Skeletal muscle tissue (tissue), 4 donors: Measurements from ENCODE around the gene BAIAP2L2. TPM values are rescaled to one million over a fixed set of nuclear protein-coding genes. Genes with fewer than 3 reads are reported as not detected.

ENCODE experiments used
- H3K27ac ChIP-seq: one replicate; pipeline ENCODE4 v1.7.0; 2013; ENCODE audit warnings: mild to moderate bottlenecking, low read depth, low read length, inconsistent platforms
- H3K27me3 ChIP-seq, 3 donors: one replicate each; pipeline ENCODE4 v1.7.0; 2013; ENCODE audit warnings: low read length in 3 of 3; ENCODE audit not compliant: control insufficient read depth in 3 of 3, insufficient read depth in 3 of 3
- H3K36me3 ChIP-seq, 3 donors: one replicate each; pipeline ENCODE4 v1.7.0; 2013; ENCODE audit warnings: low read length in 3 of 3; ENCODE audit not compliant: control insufficient read depth in 3 of 3, insufficient read depth in 3 of 3
- H3K4me1 ChIP-seq, 3 donors: one replicate each; pipeline ENCODE4 v1.7.0; 2013; ENCODE audit warnings: low read length in 3 of 3, mild to moderate bottlenecking in 3 of 3; ENCODE audit not compliant: control insufficient read depth in 3 of 3, insufficient read depth in 3 of 3
- H3K4me3 ChIP-seq, 3 donors: one replicate each; pipeline ENCODE4 v1.7.0; 2013; ENCODE audit warnings: low read length in 3 of 3
- H3K9ac ChIP-seq, 3 donors: one replicate each; pipeline ENCODE4 v1.7.0; 2013; ENCODE audit warnings: low read length in 3 of 3, mild to moderate bottlenecking in 3 of 3, moderate library complexity in 2 of 3, low read depth in 1 of 3
- H3K9me3 ChIP-seq, 3 donors: one replicate each; pipeline ENCODE4 v1.7.0; 2013; ENCODE audit warnings: low read length in 3 of 3; ENCODE audit not compliant: control insufficient read depth in 3 of 3
- total RNA-seq: library from RNA; depleted of rRNA; stranded (reverse); fragments of >200 nt; gene quantifications from one replicate; pipeline ENCODE4 v1.2.3, GENCODE V29; 2014
- donor health status: Osteomylitis.

BAIAP2L2 gene
- total RNA-seq, 1 donor from 2014 or later, result not detected

DNA sequence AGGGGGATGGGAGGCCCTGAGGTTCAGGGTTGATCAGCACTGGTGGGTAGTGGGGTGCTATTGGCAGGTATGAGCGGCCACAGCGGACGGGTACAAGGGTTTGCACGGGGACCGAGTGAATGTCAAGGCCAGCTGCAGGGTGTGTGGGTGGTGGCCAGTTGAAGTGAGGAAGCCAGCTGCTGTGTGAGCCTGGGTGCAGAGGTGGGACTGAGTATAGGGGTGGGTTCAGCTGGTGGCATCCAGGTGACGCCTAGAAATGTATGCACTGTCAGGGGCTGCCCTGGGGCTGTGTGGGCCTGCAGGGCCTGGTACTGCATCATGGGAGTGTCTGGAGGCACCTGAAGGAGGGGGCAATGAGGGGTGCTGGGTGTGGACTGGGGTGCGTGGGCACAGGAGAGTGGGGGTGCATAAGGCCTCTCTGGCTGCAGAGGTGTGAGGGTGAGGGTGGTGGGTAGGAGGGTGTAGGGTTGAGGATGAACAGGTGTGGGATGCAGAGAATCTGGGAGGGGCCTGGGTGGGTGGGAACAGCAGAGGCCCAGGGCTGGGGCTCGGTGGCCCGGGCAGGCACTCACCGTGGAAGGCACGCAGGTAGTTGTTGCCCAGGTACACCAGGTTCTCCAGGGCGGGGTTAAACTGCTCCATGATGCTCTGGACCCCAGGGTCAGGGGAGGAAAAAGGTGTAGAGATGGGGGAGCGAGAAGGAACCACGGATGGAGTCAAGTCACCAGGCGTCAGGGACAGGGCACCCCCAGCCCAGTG lies 1.7 kb downstream of the BAIAP2L2 start:
- no peak overlapping the region for H3K27ac ChIP-seq
- H3K36me3 ChIP-seq, result peaks cover 3 to 6% (median 6%) of the 10 kb centered on the region in 3 donors
- no peak overlapping the region for H3K4me3 ChIP-seq
- H3K4me1 ChIP-seq, result peaks cover 6 to 8% (median 7%) of the 10 kb centered on the region in 3 donors
- no peak overlapping the region for H3K9ac ChIP-seq
- H3K27me3 ChIP-seq, result no peaks in the 10 kb centered on the region
- H3K9me3 ChIP-seq, result no peaks in the 10 kb centered on the region

DNA sequence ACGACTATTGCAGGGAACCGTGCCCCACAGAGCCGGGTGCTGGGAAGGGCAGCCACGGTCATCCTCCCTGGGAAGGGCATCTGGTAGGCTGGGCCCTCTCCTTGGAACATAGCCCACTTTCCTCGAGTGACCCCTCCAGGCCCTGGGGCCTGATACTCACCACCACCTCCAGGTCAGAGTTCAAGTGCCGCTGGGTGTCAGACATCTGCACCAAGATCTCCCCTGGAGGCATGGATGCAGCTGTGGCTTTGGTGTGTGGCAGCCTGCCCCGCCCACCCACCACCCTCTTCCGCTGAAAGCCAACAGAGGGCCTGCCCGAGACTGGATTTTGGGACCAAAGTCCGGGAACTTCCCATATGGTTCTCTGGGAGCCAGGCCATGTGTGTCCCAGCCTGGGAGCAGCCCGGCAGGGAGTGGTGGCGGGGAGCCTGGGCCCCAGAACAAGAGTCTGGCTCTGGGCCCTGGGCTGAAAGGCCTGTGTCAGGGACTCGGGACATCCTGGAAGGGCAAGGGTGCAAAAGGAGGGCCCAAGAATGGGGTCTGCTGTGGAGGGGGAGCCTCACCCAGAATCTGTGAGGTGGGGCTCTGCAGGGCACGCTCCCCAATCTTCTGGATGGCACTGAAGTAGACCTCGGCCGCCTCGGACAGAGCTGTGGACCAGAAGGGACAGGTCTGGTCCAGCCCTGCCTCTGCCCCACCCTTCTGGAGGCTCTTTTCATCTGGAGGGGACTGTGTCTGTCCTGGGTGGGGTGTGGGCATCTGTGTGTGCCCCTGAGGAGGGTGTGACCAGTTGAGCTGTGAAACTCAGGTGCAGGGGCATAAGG lies 2.6 kb downstream of the BAIAP2L2 start:
- no peak overlapping the region for H3K4me3 ChIP-seq
- peaks cover 6 to 8% (median 7%) of the 10 kb centered on the region in 3 donors for H3K4me1 ChIP-seq
- no peaks in the 10 kb centered on the region for H3K9me3 ChIP-seq
- no peaks in the 10 kb centered on the region for H3K27me3 ChIP-seq
- no peak overlapping the region for H3K27ac ChIP-seq
- H3K9ac ChIP-seq, result no peak overlapping the region
- H3K36me3 ChIP-seq, result peaks cover 0 to 3% (median 0%) of the 10 kb centered on the region in 3 donors

DNA sequence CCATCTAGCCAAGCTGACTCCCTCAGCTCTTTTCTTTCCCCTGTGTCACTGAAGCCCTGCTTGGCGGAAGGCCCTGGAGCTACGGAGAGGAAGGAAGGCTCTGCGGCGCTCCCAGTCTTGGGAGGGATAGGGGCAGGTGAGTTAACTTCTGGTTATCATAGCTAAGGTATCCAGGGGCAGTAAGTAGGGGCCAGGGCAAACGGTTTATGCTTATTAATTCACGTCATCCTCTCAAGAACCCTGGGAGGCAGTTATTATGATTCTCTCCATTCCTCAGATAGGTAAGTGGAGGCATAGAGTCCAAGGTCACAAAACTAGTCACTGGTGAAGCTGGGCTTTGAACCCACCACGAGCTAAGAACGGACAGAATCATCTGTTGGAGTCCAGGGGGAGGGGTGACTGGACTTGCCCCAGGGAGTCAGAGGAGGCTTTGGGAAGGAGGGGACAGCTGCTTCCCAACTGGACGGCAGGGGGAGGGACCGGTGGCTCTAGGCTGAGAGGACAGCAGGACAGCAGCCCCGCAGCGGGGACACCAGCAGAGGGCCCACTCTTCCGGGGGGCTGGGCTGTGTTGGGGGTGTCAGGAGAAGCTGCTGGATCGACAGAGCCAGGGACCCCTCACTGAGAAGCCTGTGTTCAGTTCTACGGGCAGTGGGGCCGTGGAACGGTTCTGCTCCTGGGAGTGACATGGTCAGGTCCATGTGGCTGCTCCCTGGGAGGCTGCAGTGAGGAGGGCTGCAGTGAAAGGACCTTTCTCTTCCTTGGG lies 3.5 kb downstream of the BAIAP2L2 start:
- Histone ChIP-seq H3K27me3 (no peaks in the 10 kb centered on the region), H3K27ac (no peak overlapping the region), H3K9me3 (no peaks in the 10 kb centered on the region), H3K9ac (no peak overlapping the region), H3K4me1 (peaks cover 6 to 8% (median 7%) of the 10 kb centered on the region in 3 donors), H3K4me3 (no peak overlapping the region), H3K36me3 (peaks cover 0 to under 1% (median 0%) of the 10 kb centered on the region in 3 donors)

DNA sequence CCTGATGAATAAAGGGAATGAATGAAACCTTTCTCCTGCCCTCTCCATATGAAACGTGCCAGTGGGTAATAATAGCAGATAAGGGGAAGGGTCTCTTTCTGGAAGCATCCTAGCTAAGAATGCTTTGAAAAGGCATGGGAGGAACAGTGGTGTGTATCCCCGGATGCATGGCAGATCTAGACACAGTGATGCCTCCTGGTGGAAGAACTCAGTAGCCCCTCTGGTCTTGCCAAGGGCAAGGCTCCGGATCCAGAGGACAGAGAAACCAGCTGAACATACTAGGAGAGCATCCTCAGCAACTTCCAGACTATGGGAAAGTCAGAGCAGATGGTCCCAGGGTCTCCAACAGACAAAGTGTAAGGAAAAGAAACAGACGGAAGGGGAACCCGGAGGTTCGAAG lies 6.4 kb downstream of the BAIAP2L2 start:
- H3K4me1 ChIP-seq, result no peaks in the 10 kb centered on the region
- H3K9me3 ChIP-seq, result no peaks in the 10 kb centered on the region
- H3K27me3 ChIP-seq, result no peaks in the 10 kb centered on the region
- no peaks in the 10 kb centered on the region for H3K36me3 ChIP-seq
- H3K4me3 ChIP-seq, result no peak overlapping the region
- no peak overlapping the region for H3K9ac ChIP-seq
- H3K27ac ChIP-seq, result no peak overlapping the region

DNA sequence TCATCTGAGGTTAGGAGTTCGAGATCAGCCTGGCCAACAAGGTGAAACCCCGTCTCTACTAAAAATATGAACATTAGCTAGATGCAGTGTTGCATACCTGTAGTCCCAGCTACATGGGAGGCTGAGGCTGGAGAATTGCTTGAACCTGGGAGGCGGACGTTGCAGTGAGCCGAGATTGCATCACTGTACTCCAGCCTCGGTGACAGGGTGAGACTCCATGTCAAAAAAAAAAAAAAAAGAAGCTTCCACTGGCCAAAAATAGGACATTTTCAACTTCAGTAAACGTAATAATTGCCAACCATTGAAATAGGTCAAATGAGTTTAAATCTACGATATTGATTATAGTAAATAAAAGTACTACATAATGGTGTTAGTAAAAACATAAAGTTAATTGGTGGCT lies 6.8 kb downstream of the BAIAP2L2 start:
- H3K36me3 ChIP-seq, result no peaks in the 10 kb centered on the region
- H3K4me1 ChIP-seq, result peaks cover 0 to 2% (median 0%) of the 10 kb centered on the region in 3 donors
- H3K9ac ChIP-seq, result no peak overlapping the region

DNA sequence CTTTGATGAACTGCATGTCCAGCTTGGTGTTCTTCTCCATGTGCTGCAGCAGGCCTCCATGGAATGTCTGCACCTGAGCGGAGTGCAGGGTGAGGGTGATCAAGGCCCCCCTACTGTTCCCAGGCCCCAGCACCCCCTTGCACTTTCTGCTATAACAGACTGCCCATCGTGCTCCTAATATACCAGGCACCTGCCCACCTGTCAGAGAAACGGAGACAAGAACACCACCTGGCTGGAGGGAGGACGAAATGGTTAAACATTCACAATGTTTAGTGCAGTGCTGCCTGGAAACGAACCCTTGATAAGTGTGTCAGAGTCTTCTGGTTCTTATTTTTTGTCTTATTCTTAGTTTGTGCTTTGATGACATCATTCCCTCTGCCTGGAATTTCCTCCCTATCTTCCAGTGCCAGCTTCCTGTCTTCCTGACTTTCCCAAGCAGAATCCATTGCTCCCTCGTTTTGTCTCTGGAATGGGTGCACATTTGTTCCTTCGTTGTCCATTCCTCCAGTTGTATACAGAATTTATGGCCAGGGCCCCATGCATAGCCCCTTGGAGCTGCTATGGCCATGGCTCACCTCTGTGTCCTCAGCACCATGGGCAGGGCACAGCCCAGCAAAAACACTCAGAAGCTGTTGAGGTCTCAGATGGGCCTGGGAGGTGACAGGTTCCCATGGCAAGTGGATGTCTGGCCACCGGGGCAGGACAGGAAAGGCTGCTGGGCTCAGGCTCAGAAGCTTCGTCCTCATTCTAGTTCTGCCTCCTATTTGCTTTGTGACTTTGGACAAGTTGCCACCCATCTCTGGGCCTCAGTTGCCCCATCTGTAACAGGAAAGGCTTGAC lies 11.9 kb downstream of the BAIAP2L2 start:
- H3K36me3 ChIP-seq, result no peaks in the 10 kb centered on the region
- H3K27ac ChIP-seq, result no peak overlapping the region
- H3K9ac ChIP-seq, result no peak overlapping the region
- H3K4me3 ChIP-seq, result no peak overlapping the region
- peaks cover 0 to 5% (median 3%) of the 10 kb centered on the region in 3 donors for H3K4me1 ChIP-seq
- no peaks in the 10 kb centered on the region for H3K27me3 ChIP-seq
- H3K9me3 ChIP-seq, result no peaks in the 10 kb centered on the region

More for the DNA sequence above, 6.8 kb downstream of the BAIAP2L2 start:
- no peak overlapping the region for H3K4me3 ChIP-seq
- H3K9me3 ChIP-seq, result no peaks in the 10 kb centered on the region
- no peak overlapping the region for H3K27ac ChIP-seq
- no peaks in the 10 kb centered on the region for H3K27me3 ChIP-seq

DNA sequence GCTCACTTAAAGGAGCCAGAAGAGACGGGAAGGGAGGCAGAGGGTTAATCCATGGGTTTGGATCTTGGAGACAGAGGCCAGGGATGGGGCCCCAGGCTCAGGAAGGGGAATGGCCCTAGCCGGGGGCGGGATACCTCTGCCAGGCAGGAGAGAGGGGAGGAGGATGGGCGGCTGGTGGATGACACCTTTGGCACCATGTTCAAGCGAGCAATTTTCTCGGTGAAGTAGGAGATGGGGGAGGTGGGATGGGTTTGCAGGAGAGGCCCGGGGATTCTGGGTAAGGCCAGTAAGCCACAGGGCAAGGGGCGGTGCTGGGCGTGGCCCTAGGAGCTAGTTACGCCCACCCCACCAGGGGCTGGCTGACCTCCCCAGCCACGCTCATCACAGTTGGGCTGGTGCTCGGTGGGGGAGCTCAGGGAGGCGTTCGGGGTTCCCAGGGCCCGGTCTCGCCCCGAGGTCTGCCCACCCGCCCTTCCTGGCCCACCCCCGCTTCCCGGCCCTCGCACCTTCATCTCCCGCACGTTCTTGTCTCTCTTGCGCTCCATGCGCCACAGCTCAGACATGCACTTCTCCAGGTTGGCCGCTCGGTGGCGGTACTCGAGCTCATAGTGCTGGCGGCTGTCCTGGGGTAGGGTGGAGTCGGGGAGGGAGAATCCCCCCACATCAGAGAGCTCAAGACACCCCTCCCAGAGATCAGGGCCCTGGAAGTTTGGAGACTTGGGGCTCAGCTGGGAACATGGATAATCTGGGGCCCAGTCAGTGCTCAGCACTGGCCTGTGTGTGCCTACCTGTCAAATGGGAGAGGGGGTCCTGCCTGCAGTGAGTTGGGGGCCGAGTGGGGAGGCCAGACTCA lies 12.7 kb downstream of the BAIAP2L2 start:
- Histone ChIP-seq H3K27ac (no peak overlapping the region), H3K9ac (no peak overlapping the region), H3K27me3 (no peaks in the 10 kb centered on the region), H3K36me3 (no peaks in the 10 kb centered on the region), H3K9me3 (no peaks in the 10 kb centered on the region), H3K4me3 (no peak overlapping the region), H3K4me1 (peaks cover 0 to 5% (median 3%) of the 10 kb centered on the region in 3 donors)

DNA sequence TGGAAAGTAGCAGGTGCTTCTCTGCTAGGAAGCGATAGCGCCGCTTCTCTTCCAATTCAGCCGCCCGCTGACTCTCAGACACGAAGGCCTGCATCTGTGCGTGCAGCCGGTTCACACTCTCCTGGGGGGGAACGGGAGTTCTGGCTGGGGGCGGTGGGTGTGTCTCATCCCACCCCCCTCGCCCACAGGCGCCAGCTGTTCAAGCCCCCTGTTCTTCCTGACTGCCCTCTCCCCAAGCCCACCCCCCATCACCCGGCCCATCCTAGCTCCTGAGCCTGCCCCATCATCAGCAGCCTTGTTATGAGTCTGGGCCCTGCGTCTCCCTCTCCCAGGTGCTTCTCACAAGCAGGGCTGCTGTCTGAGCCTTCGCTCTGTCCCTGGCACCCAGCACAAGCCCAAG lies 13.4 kb downstream of the BAIAP2L2 start:
- Histone ChIP-seq H3K4me3 (no peak overlapping the region), H3K27ac (no peak overlapping the region), H3K4me1 (peaks cover 0 to 5% (median 3%) of the 10 kb centered on the region in 3 donors), H3K9me3 (no peaks in the 10 kb centered on the region), H3K36me3 (no peaks in the 10 kb centered on the region), H3K27me3 (no peaks in the 10 kb centered on the region), H3K9ac (no peak overlapping the region)
